Measurements from ENCODE around the gene PDCD1.

Gene PDCD1

DNA sequence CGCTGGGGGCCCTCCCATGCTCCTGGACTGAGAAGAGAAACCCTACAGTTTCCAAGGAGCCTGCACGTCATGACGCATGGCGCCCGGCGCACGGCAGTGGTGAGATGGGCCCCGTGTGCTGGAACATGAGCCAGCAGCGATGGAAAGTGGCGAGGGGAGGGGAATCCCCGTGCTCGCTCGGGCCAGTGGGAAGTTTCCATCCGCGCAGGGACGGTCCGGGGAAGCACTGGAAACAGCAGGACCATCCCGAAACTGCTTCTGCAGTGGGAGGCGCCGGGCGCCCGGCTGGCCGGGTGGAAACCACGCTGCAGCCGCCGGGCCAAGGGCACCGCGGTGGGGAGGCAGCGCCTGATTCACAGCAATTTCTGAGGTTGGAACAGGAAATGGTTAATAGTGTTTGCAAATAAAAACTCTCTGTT, 4.9 kb upstream of the PDCD1 start:
- peak; percentile 85 for DNase-seq

DNA sequence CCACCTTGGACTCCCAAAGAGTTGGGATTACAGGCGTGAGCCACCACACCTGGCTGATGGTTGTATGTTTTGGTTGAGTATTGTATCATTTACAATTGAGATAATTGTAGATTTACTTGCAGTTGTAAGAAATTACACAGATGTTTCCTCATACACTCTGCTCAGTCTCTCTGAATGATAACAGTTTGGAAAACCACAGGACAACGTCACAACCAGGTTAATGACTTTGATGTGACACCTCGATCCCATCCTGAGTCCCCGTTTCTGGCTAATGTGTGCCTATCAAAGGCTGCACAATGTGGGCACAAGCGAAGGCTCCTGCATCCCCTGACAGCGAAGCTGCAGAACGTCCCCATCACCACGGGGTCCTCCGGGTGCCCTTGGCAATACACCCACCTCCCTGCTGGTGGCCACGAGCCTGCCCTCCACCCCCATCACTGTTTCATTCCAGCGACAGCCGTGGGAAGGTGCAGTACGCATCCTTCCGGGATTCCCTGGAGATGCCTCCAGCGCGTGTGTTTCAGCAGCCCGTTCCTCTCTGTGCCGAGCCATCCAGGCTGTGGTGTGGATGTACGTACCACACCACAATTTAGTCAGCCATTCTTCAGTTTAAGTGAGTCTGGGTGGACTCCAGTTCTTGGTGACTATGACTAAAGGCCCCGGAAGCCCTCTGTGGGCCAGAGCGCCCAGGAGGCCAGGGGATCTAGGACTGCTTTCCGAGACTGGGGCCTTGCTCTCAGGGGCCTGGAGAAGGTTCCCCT, 4.3 kb upstream of the PDCD1 start:
- no peak for DNase-seq

DNA sequence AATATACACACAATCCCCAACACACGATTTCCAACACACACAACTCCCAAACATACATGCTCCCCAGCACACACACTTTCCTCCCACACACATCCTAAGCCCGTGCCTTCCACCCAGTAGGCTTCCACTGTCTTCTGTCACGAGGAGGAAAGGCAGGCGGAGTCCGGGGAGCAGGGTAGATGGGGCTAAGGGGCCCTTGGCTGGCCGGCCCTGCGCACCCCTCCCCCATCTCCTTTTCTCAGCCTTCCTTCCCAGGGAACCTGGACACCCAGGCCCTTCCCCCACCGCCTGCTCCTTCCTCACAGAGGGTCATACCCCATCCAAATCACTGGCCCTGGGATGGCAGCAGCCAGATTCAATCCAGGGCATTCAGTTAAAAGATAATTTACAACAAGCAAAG, 3.4 kb upstream of the PDCD1 start:
- DNase-seq = no peak

GRCh38 chr2:241861264-241861663, 2.6 kb upstream of the PDCD1 start:
- no peak for DNase-seq

DNA sequence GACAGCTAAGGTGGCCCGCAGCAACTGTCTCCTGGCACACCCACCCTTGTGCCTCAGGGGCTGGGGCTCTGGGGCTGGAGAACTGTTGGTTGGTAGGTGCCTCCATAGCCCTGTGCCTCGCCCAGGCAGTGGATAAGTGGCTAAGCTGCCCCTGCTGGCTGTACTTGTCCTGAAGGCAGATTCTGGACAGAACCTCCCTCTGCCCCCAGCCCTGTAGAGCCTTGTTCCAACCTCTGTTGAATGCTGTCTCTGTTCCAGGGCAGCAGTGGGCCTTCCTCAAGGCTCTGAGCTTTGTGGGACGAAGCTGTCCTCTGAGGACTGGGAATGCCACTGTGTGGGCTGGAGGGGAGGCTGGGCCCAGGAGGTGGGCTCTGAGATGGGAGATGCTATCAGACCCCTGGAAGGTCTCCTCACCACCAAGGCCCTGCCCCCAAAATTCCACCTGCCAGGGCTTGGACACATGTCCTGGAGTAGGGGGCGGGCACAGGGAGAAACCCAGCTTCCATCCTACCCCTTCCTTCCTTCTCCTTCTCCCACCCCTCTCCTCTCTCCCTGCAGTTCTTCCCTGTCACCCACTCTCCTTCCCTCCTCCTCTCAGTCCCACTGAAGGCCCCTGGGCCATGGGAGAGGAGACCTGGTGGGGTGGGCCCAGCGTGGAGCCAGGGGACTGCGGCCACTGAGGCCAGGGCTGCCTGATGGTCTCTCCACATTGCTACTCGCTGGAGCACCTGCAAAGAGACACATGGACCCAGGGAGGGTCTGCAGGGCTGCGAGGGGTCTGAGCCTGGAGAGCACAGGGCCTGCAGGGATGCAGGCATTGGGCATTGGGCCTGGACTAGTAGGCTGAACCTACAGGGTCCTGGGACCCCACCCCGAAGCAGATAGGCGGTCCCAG, 1.7 kb upstream of the PDCD1 start:
- DNase-seq = no peak

- DNase-seq = peak; percentile 85
Measured at GRCh38 chr2:241859436-241860183, 916 bp upstream of the PDCD1 start.

DNA sequence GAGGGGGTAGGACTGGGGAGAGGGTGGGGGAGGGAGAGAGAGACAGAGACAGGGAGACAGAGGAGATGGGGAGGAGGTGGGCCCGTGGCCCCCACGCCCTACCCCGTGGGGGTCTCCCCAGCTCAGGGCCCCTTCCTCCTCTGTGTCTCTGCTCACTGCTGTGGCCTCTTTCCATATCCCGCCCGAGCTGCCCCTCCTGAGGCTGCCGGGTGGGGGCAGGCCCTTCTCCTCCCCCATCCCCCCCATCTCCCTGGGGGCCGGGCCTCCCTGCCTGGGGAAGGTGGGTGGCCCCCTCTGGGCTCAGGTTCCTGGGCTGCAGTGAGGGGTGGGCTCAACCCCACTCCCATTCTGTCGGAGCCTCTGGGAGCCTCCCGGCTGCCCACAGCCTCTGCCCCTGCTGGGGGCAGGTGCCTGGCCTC, 332 bp upstream of the PDCD1 start:
- no peak for DNase-seq

- DNase-seq = no peak
Measured at GRCh38 chr2:241857572-241858121, 1.0 kb downstream of the PDCD1 start.

GRCh38 chr2:241857041-241857541, 1.6 kb downstream of the PDCD1 start:
- DNase-seq = no peak

- DNase-seq = no peak
Measured at GRCh38 chr2:241855888-241856422, 2.7 kb downstream of the PDCD1 start.

DNA sequence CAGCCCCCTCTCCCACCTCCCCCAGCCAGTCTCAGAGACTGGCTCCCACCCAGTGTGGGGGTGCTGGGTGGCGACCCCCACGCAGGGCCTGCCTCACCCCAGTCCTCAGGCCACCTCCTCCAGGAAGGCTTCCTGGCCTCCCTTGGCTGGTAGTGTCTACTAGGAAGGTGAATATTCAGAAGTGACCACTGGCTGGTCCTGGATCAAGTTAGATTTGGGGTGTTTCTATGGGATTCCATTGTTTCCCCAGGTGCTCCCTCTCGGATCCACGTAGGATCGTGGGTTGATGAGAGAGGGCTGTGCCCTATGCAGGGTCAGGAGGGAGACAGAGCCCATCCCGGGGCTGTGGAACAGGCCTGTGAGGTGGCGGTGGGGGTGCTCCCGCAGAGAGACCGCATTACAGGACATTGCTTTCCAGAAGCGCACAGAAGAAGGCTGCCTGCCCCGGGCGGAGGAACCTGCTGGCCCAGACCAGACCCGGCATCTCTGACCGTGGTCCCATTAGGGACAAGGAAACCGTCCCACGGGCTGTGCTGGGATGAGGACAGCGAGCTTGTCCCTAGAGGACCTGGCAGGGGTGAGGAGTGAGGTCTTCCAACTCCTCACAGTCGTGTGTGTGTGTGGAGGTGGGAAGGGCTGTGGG, 3.3 kb downstream of the PDCD1 start:
- no peak for DNase-seq

DNA sequence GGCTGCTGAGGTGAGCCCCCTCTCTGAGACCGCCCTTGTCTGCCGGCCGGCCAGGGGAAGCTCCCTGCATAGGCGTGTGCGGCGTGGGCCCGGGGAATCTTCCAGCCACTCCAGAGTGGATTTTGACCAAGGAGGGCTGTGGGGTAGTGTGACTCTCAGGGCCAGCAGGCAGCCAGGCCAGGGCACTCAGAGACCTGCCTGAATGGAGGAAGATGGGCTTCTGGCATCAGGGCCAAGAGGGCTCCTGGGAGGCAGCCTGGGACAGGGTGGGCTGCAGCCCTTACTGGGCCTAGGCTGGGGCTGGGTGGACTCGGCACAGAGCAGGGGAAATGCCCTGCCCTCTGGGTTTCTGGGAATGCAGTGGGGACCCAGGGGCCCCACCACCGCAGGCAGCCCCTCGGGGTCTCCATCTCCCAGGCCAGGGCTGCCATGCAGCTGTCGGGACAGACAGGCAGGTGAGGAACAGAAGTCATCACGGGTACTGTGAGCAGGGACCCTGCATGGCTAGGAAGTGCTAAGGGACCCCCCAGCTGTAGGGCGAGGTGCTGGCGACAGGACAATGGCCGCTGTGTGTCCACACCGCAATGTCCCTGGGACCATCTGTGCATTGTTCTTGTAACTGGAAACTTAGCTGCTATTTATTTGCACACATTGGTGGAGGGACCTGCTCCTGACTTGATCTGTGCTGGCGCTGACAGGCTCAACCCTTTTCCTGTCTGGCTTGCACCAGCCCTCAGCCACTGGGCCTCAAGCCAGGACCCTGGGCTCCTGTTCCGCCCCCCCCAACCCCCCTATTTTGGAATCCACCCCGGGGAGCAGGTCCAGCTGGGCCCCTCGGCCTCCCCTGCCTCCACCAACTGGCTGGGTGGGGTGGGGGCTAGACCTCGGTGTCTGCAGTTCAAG, 4.1 kb downstream of the PDCD1 start:
- no peak for DNase-seq

DNA sequence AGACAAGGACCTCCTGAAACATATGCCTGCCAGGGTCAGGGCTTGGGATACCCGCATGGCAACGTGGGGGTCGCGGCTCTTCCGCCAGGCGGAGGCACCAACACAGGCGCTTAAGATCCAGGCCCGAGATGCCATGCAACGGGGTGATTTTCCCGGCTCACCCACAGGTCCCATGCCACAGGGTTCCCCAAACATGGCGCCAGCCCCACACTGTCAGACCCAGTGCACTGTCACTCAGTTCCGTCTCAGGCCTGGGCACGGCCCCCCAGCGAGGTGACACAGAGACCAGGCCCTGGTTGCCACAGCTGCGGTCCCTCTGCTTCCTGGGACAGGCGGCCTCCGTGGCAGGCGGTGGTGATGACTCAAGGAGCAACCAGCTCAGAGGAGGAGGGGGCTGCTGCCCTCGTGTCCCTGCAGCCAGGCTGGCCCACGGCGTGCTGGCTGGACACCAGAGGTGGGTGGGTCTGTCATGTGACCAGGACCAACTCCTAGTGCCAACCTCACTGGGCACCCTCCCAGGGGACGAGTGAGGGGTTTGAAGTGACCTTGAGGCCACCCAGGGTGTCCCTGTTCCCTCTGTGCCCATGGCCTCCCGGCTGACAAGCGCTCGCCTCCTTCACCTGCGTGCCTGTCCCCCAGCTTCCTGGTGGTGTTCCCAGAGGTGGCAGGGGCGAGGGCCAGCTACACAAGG, 4.9 kb downstream of the PDCD1 start:
- DNase-seq = peak; percentile 58

GRCh38 chr2:241852981-241853631, 5.6 kb downstream of the PDCD1 start:
- no peak for DNase-seq

DNA sequence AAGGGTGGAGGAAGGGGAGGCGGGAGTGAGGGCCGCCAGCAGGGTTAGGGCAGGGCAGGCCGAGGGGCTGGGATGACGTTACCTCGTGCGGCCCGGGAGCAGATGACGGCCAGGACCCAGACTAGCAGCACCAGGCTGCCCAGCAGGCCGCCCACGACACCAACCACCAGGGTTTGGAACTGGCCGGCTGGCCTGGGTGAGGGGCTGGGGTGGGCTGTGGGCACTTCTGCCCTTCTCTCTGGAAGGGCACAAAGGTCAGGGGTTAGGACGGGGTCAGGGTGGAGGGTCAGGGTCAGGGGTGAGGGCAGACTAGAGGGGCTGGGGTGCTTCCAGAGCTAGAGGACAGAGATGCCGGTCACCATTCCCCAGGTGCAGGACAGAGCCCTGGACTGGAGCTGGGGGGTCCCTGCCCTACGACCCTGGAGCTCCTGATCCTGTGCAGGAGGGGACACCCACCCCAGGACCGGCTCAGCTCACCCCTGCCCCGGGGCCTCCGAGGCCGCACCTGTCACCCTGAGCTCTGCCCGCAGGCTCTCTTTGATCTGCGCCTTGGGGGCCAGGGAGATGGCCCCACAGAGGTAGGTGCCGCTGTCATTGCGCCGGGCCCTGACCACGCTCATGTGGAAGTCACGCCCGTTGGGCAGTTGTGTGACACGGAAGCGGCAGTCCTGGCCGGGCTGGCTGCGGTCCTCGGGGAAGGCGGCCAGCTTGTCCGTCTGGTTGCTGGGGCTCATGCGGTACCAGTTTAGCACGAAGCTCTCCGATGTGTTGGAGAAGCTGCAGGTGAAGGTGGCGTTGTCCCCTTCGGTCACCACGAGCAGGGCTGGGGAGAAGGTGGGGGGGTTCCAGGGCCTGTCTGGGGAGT, 6.3 kb downstream of the PDCD1 start:
- DNase-seq = no peak

DNA sequence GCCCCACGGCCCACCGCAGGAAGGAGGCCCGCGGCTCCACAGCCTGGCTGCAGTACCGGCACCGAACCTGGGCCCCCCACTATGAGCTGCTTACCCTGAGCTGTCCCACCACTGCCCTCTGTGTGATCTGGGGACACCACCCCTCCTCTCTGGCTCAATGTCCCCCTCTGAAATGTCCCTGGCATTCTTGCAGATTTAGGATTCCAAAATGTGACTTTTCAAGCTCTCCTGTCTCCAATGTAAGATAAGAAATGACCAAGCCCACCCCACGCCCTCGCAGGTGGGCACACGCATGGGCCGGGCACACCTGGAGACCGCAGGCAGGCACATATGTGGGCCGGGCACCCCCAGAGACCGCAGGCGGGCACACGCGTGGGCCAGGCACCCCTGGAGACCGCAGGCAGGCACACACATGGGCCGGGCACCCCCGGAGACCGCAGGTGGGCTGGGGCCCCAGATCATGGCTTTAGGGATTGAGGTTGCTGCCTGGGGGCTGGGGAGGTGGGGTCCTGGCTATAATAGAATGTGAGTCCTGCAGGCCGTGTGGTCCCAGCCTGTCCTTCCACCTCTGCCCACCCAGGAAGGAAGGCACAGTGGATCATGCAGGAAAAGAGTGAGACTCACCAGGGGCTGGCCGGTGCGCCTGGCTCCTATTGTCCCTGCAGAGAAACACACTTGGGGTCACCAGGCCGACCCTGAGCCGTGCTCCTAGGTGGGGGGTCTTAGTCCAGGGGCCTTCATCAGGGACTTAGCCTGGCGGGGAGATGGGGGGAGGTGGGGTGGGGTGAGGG, 7.2 kb downstream of the PDCD1 start:
- DNase-seq = no peak

- no peak for DNase-seq
Measured at GRCh38 chr2:241850544-241851324, 8.0 kb downstream of the PDCD1 start.
